Vagina (tissue), 2 donors: ENCODE results near the gene TAGLN3. TPM values are rescaled to one million over a fixed set of nuclear protein-coding genes. Genes with fewer than 3 reads are reported as not detected.

Experiments used
- DNase-seq, 2 donors: peaks; one replicate each; pipeline ENCODE4 v3.0.0-alpha.2; 2017; ENCODE audit errors: extremely low spot score in 2 of 2
- H3K27ac ChIP-seq: fragments of 200-600 bp; sonication (generic); one replicate; pipeline ENCODE4 v1.5.1; 2019
- H3K27me3 ChIP-seq: fragments of 200-600 bp; sonication (generic); one replicate; pipeline ENCODE4 v1.5.1; 2019
- H3K36me3 ChIP-seq, 2 donors: fragments of 200-600 bp; sonication (generic); one replicate each; pipeline ENCODE4 v1.5.1; 2017 to 2019
- H3K4me1 ChIP-seq: fragments of 200-600 bp; sonication (generic); one replicate; pipeline ENCODE4 v1.5.1; 2019
- H3K4me3 ChIP-seq, 2 donors: fragments of 200-600 bp; sonication (generic); 1 replicate in 1 of 2; 2 replicates in 1 of 2; pipeline ENCODE4 v1.5.1; 2016 to 2019
- H3K9me3 ChIP-seq: fragments of 200-600 bp; sonication (generic); one replicate; pipeline ENCODE4 v1.5.1; 2019
- CTCF ChIP-seq, 3 experiments: fragments of 450-650 bp in 2 of 3; fragments of 200-600 bp in 1 of 3; sonication (generic) in 1 of 3; IDR thresholded peaks; one replicate each; pipeline ENCODE4 v1.5.1; 2017 to 2019; ENCODE audit warnings: antibody characterized with exemption in 3 of 3, mild to moderate bottlenecking in 2 of 3, moderate library complexity in 2 of 3
- POLR2A ChIP-seq, 2 donors: fragments of 450-650 bp; IDR thresholded peaks; one replicate each; pipeline ENCODE4 v1.6.1; 2017; ENCODE audit warnings: antibody characterized with exemption in 2 of 2, mild to moderate bottlenecking in 2 of 2, moderate library complexity in 2 of 2
- POLR2AphosphoS5 ChIP-seq, 2 donors: sonication (generic); formaldehyde crosslinking; IDR thresholded peaks; one replicate each; pipeline ENCODE4 v1.9.0; 2017; ENCODE audit warnings: antibody characterized with exemption in 2 of 2, mild to moderate bottlenecking in 2 of 2, low read depth in 1 of 2; ENCODE audit not compliant: insufficient read depth in 1 of 2
- intact Hi-C: fragments of 100-400 bp; cut with DNase I; formaldehyde crosslinking; loops from one replicate; pipeline ENCODE4 v1.15.1; 2023
- total RNA-seq: library from RNA; depleted of rRNA; stranded (reverse); fragments of >200 nt; gene quantifications from one replicate; pipeline ENCODE4 v1.2.3, GENCODE V29; 2016

The TAGLN3 gene
- total RNA-seq, 1 donor from 2014 or later, result 3.9 TPM

- DNase-seq, result no peak
- no peaks in the 10 kb centered on the region for H3K4me1 ChIP-seq
- H3K36me3 ChIP-seq, result no peaks in the 10 kb centered on the region
- no peaks in the 10 kb centered on the region for H3K9me3 ChIP-seq
- TF ChIP-seq CTCF (IDR thresholded peaks at IDR 0.05) (no peak), POLR2AphosphoS5 (IDR thresholded peaks at IDR 0.05; ENCODE audit: insufficient read depth in 1 of 2, low read depth in 1 of 2) (no peak), POLR2A (IDR thresholded peaks at IDR 0.05) (no peak)
- intact Hi-C loops, result no loop called here
- no peak overlapping the region for H3K4me3 ChIP-seq
- no peak overlapping the region for H3K27ac ChIP-seq
- no peaks in the 10 kb centered on the region for H3K27me3 ChIP-seq
Observed at GRCh38 chr3:112005091-112005672, 6.5 kb downstream of the TAGLN3 start.

GRCh38 chr3:112007633-112008032 is 8.9 kb downstream of the TAGLN3 start:
- no peaks in the 10 kb centered on the region for H3K36me3 ChIP-seq
- intact Hi-C loops, result no loop called here

GRCh38 chr3:112009670-112010069 is 10.9 kb downstream of the TAGLN3 start:
- no peaks in the 10 kb centered on the region for H3K27me3 ChIP-seq
- intact Hi-C loops, result no loop called here
- H3K36me3 ChIP-seq, result no peaks in the 10 kb centered on the region
- no peak overlapping the region for H3K4me3 ChIP-seq
- TF ChIP-seq POLR2A (IDR thresholded peaks at IDR 0.05), result no peak
- no peak for TF ChIP-seq CTCF (IDR thresholded peaks at IDR 0.05)
- no peak for TF ChIP-seq POLR2AphosphoS5 (IDR thresholded peaks at IDR 0.05; ENCODE audit: insufficient read depth in 1 of 2, low read depth in 1 of 2)
- DNase-seq, result no peak
- no peaks in the 10 kb centered on the region for H3K9me3 ChIP-seq
- H3K4me1 ChIP-seq, result no peaks in the 10 kb centered on the region
- no peak overlapping the region for H3K27ac ChIP-seq

More at GRCh38 chr3:112007633-112008032, 8.9 kb downstream of the TAGLN3 start:
- no peaks in the 10 kb centered on the region for H3K9me3 ChIP-seq
- TF ChIP-seq POLR2AphosphoS5 (IDR thresholded peaks at IDR 0.05; ENCODE audit: insufficient read depth in 1 of 2, low read depth in 1 of 2) (no peak), CTCF (IDR thresholded peaks at IDR 0.05) (no peak), POLR2A (IDR thresholded peaks at IDR 0.05) (no peak)
- DNase-seq, result no peak
- no peaks in the 10 kb centered on the region for H3K4me1 ChIP-seq
- H3K27ac ChIP-seq, result no peak overlapping the region
- H3K4me3 ChIP-seq, result no peak overlapping the region
- H3K27me3 ChIP-seq, result no peaks in the 10 kb centered on the region

GRCh38 chr3:112010636-112011035 is 11.9 kb downstream of the TAGLN3 start:
- no peak for TF ChIP-seq CTCF (IDR thresholded peaks at IDR 0.05)
- TF ChIP-seq POLR2A (IDR thresholded peaks at IDR 0.05), result no peak
- TF ChIP-seq POLR2AphosphoS5 (IDR thresholded peaks at IDR 0.05; ENCODE audit: insufficient read depth in 1 of 2, low read depth in 1 of 2), result no peak
- H3K27ac ChIP-seq, result no peak overlapping the region
- no peaks in the 10 kb centered on the region for H3K4me1 ChIP-seq
- intact Hi-C loops, result no loop called here
- H3K27me3 ChIP-seq, result no peaks in the 10 kb centered on the region
- DNase-seq, result no peak
- no peak overlapping the region for H3K4me3 ChIP-seq
- H3K36me3 ChIP-seq, result no peaks in the 10 kb centered on the region
- H3K9me3 ChIP-seq, result no peaks in the 10 kb centered on the region

- no peak for DNase-seq
- intact Hi-C loops, result no loop called here
- Histone ChIP-seq H3K4me1 (no peaks in the 10 kb centered on the region), H3K36me3 (no peaks in the 10 kb centered on the region), H3K4me3 (no peak overlapping the region), H3K27me3 (no peaks in the 10 kb centered on the region), H3K9me3 (no peaks in the 10 kb centered on the region), H3K27ac (no peak overlapping the region)
- TF ChIP-seq POLR2A (IDR thresholded peaks at IDR 0.05) (no peak), POLR2AphosphoS5 (IDR thresholded peaks at IDR 0.05; ENCODE audit: insufficient read depth in 1 of 2, low read depth in 1 of 2) (no peak), CTCF (IDR thresholded peaks at IDR 0.05) (no peak)
Observed at GRCh38 chr3:112011376-112011940, 12.7 kb downstream of the TAGLN3 start.
